Glutamatergic neuron (in vitro differentiated cells): Measurements from ENCODE around the gene LNX2. TPM values are rescaled to one million over a fixed set of nuclear protein-coding genes. Genes with fewer than 3 reads are reported as not detected.

Experiments used
- DNase-seq: peaks from one replicate; pipeline ENCODE4 v3.0.0; 2022
- H3K27ac Mint-ChIP-seq: one replicate; pipeline ENCODE4 v1.8.0; 2020; ENCODE audit warnings: mild to moderate bottlenecking, mixed read lengths, inconsistent platforms; ENCODE audit not compliant: unreplicated experiment
- H3K27me3 Mint-ChIP-seq: one replicate; pipeline ENCODE4 v1.8.0; 2020; ENCODE audit warnings: mild to moderate bottlenecking, moderate library complexity, mixed read lengths, inconsistent platforms; ENCODE audit not compliant: unreplicated experiment
- H3K36me3 Mint-ChIP-seq: one replicate; pipeline ENCODE4 v1.8.0; 2020; ENCODE audit warnings: mild to moderate bottlenecking, mixed read lengths, inconsistent platforms; ENCODE audit not compliant: unreplicated experiment
- H3K4me1 Mint-ChIP-seq: one replicate; pipeline ENCODE4 v1.8.0; 2020; ENCODE audit warnings: mild to moderate bottlenecking, low read depth, mixed read lengths, inconsistent platforms; ENCODE audit not compliant: unreplicated experiment
- H3K4me3 Mint-ChIP-seq: one replicate; pipeline ENCODE4 v1.8.0; 2020; ENCODE audit warnings: mild to moderate bottlenecking, mixed read lengths, inconsistent platforms; ENCODE audit not compliant: unreplicated experiment
- H3K9me3 Mint-ChIP-seq: one replicate; pipeline ENCODE4 v1.8.0; 2020; ENCODE audit warnings: mild to moderate bottlenecking, moderate library complexity, mixed read lengths, inconsistent platforms; ENCODE audit not compliant: unreplicated experiment
- total RNA-seq: library from RNA; stranded (reverse); fragmentation: NEBNext Ultra II Directional; extraction: Animal tissue kit (Norgen Biotek cat#: 25700); gene quantifications from one replicate; pipeline ENCODE4 v1.2.1, GENCODE V29; 2021; ENCODE audit not compliant: unreplicated experiment
- TF ChIP-seq, protein P1 (sequence below): fragments of 200-600 bp; sonication (generic); IDR thresholded peaks from one replicate; pipeline ENCODE4 v1.5.0; 2021; ENCODE audit not compliant: partially characterized antibody, unreplicated experiment

LNX2 gene
- total RNA-seq, 1 donor from 2014 or later = 3.2 TPM

GRCh38 chr13:27599845-27600553 is 20.3 kb downstream of the LNX2 start:
- no peak for DNase-seq
- Mint-ChIP-seq H3K9me3 (no peaks in the 10 kb centered on the region), H3K27me3 (no peaks in the 10 kb centered on the region), H3K4me1 (no peaks in the 10 kb centered on the region), H3K4me3 (no peak overlapping the region), H3K27ac (no peak overlapping the region), H3K36me3 (no peaks in the 10 kb centered on the region)
- TF ChIP-seq, protein P1, sequence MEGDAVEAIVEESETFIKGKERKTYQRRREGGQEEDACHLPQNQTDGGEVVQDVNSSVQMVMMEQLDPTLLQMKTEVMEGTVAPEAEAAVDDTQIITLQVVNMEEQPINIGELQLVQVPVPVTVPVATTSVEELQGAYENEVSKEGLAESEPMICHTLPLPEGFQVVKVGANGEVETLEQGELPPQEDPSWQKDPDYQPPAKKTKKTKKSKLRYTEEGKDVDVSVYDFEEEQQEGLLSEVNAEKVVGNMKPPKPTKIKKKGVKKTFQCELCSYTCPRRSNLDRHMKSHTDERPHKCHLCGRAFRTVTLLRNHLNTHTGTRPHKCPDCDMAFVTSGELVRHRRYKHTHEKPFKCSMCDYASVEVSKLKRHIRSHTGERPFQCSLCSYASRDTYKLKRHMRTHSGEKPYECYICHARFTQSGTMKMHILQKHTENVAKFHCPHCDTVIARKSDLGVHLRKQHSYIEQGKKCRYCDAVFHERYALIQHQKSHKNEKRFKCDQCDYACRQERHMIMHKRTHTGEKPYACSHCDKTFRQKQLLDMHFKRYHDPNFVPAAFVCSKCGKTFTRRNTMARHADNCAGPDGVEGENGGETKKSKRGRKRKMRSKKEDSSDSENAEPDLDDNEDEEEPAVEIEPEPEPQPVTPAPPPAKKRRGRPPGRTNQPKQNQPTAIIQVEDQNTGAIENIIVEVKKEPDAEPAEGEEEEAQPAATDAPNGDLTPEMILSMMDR = no peak

DNA sequence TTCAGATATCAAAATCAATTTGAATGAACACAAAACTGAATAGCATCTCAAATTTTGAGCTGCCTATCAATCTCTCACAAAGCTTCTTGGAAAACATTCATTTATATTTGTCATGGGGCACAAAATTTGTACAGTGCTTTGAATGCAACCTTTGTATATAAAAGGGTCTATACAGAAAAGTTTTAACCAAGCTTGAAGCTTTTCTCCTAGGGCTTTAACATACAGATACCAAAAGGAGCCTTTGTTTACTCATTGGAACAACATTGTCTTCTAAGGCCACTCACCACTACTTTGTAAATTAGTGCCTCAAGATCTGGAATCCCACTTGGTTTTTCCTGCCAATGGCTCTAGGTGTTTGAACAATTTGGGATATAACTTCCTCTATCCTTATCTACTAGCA is 21.2 kb downstream of the LNX2 start:
- DNase-seq = no peak
- no peak overlapping the region for H3K27ac Mint-ChIP-seq
- TF ChIP-seq, protein P1 = no peak

GRCh38 chr13:27595055-27595811 is 25.1 kb downstream of the LNX2 start:
- Mint-ChIP-seq H3K9me3 (no peaks in the 10 kb centered on the region), H3K36me3 (no peaks in the 10 kb centered on the region), H3K27ac (no peak overlapping the region), H3K4me1 (no peaks in the 10 kb centered on the region), H3K4me3 (no peak overlapping the region), H3K27me3 (no peaks in the 10 kb centered on the region)
- DNase-seq = no peak
- TF ChIP-seq, protein P1 = no peak

More for the DNA sequence above, 21.2 kb downstream of the LNX2 start:
- H3K9me3 Mint-ChIP-seq = no peaks in the 10 kb centered on the region
- no peaks in the 10 kb centered on the region for H3K27me3 Mint-ChIP-seq
- no peak overlapping the region for H3K4me3 Mint-ChIP-seq
- H3K4me1 Mint-ChIP-seq = no peaks in the 10 kb centered on the region
- no peaks in the 10 kb centered on the region for H3K36me3 Mint-ChIP-seq

DNA sequence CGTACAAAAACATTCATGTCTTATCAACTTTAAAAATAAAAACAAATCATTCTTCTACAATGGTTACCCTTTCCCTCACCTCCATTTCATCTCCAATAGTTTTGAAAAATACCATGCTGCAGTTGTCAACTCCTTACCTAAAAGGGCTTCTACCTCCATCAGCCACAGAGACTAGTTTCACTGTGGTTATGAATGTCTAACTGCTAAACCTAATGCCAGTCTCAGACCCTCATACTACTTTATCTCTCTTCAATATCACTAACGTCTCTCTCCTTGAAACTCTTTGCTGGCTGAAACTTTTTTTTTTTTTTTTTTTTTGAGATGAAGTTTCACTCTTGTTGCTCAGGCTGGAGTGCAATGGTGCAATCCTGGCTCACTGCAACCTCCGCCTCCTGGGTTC is 27.1 kb downstream of the LNX2 start:
- H3K36me3 Mint-ChIP-seq = no peaks in the 10 kb centered on the region
- TF ChIP-seq, protein P1 = no peak
- H3K27ac Mint-ChIP-seq = no peak overlapping the region
- no peaks in the 10 kb centered on the region for H3K4me1 Mint-ChIP-seq
- no peak for DNase-seq
- H3K27me3 Mint-ChIP-seq = no peaks in the 10 kb centered on the region
- no peaks in the 10 kb centered on the region for H3K9me3 Mint-ChIP-seq
- H3K4me3 Mint-ChIP-seq = no peak overlapping the region

DNA sequence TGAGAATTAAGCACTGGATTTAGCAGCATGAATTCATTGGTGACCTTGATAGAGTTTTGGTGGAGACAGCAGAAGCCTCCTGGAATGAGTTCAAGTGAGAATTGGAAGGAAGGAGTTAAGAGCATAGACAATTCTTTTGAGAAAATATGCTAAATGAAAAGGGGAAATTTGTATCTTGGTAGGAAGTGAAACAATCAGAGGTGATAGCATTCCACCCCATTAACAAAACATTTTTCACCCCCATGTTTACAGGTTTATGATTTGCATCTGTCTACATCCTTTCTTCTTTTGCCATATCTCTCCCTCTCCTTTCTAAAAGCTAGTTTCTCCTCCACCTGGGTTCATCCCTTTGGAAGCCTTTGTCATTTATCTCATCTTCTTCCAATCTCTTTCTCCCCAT is 27.5 kb downstream of the LNX2 start:
- no peaks in the 10 kb centered on the region for H3K9me3 Mint-ChIP-seq
- H3K27me3 Mint-ChIP-seq = no peaks in the 10 kb centered on the region
- TF ChIP-seq, protein P1 = no peak
- H3K4me1 Mint-ChIP-seq = no peaks in the 10 kb centered on the region
- no peak overlapping the region for H3K27ac Mint-ChIP-seq
- no peak for DNase-seq
- H3K4me3 Mint-ChIP-seq = no peak overlapping the region
- no peaks in the 10 kb centered on the region for H3K36me3 Mint-ChIP-seq
